HG02852 (cell line): ENCODE results near the gene TOGARAM1.
"Not testable (repeated sequence)": the region's sequence is repeated elsewhere in the genome, so short reads cannot be mapped to it uniquely, and the experiment has no call there.

Experiments
- ATAC-seq: cut with Tn5 transposase; IDR thresholded peaks from one replicate; pipeline ENCODE4 v1.9.1; 2021; ENCODE audit warnings: mild to moderate bottlenecking, moderate library complexity; ENCODE audit not compliant: unreplicated experiment

The TOGARAM1 gene

GRCh38 chr14:45038256-45038655, 76.3 kb downstream of the TOGARAM1 start:
- no peak for ATAC-seq

GRCh38 chr14:45038865-45039264, 76.9 kb downstream of the TOGARAM1 start:
- ATAC-seq, result no peak

GRCh38 chr14:45039390-45039789, 77.4 kb downstream of the TOGARAM1 start:
- no peak for ATAC-seq

GRCh38 chr14:45041641-45042040, 79.7 kb downstream of the TOGARAM1 start:
- no peak for ATAC-seq

GRCh38 chr14:45044638-45045037, 82.6 kb downstream of the TOGARAM1 start:
- ATAC-seq, result no peak

- no peak for ATAC-seq
Measured at GRCh38 chr14:45048385-45048784, 86.4 kb downstream of the TOGARAM1 start.

GRCh38 chr14:45051180-45051579, 89.2 kb downstream of the TOGARAM1 start:
- ATAC-seq, result no peak

GRCh38 chr14:45051896-45052295, 89.9 kb downstream of the TOGARAM1 start:
- no peak for ATAC-seq

GRCh38 chr14:45057349-45057748, 95.4 kb downstream of the TOGARAM1 start:
- ATAC-seq, result no peak

GRCh38 chr14:45057881-45058364, 95.9 kb downstream of the TOGARAM1 start:
- ATAC-seq, result no peak

- no peak for ATAC-seq
Measured at GRCh38 chr14:45060551-45060950, 98.6 kb downstream of the TOGARAM1 start.

- no peak for ATAC-seq
Measured at GRCh38 chr14:45065540-45065939, 103.5 kb downstream of the TOGARAM1 start.

GRCh38 chr14:45065956-45066355, 104.0 kb downstream of the TOGARAM1 start:
- ATAC-seq, result no peak

GRCh38 chr14:45066667-45067066, 104.7 kb downstream of the TOGARAM1 start:
- ATAC-seq, result no peak

- ATAC-seq, result no peak
Measured at GRCh38 chr14:45068396-45068795, 106.4 kb downstream of the TOGARAM1 start.

- ATAC-seq, result no peak
Measured at GRCh38 chr14:45070215-45070614, 108.2 kb downstream of the TOGARAM1 start.

- no peak for ATAC-seq
Measured at GRCh38 chr14:45072126-45072525, 110.1 kb downstream of the TOGARAM1 start.

- no peak for ATAC-seq
Measured at GRCh38 chr14:45073231-45073879, 111.4 kb downstream of the TOGARAM1 start.

- ATAC-seq, result no peak
Measured at GRCh38 chr14:45078323-45078722, 116.3 kb downstream of the TOGARAM1 start.

- ATAC-seq, result not testable (repeated sequence)
Measured at GRCh38 chr14:45080416-45080968, 118.5 kb downstream of the TOGARAM1 start.

GRCh38 chr14:45081096-45081495, 119.1 kb downstream of the TOGARAM1 start:
- ATAC-seq, result not testable (repeated sequence)

GRCh38 chr14:45082420-45082819, 120.4 kb downstream of the TOGARAM1 start:
- no peak for ATAC-seq

GRCh38 chr14:45083617-45083975, 121.6 kb downstream of the TOGARAM1 start:
- ATAC-seq, result peak; percentile 9
